Muscle of back (tissue), 13 donors: Measurements from ENCODE around the gene DLEU7. TPM values are rescaled to one million over a fixed set of nuclear protein-coding genes. Genes with fewer than 3 reads are reported as not detected.

Experiments
- DNase-seq, 3 donors: peaks; one replicate each; pipeline versions ENCODE4 v3.0.0 to v3.0.0-alpha.2; 2013
- long read RNA-seq, 9 donors: transcript quantifications; one replicate each; lab custom pipeline, GENCODE V29; 2026
- polyA plus RNA-seq, 10 donors: library from polyadenylated mRNA; unstranded; fragments of 120-200 nt; gene quantifications; one replicate each; pipeline ENCODE4 v1.2.1, GENCODE V29; 2013; ENCODE audit not compliant: insufficient read length in 10 of 10

Gene DLEU7
- polyA plus RNA-seq = under 1 TPM; 0.29 to 0.91 (median 0.43) TPM
- long read RNA-seq, donor 1 = 0 reads
- long read RNA-seq, donor 2 = 0 reads
- long read RNA-seq, donor 3 = 0 reads
- long read RNA-seq, donor 4 = 0 reads
- long read RNA-seq, donor 5, partial matches to known transcripts = 0 of 1 reads
- long read RNA-seq, donor 5, other reads (novel, unspliced or antisense) = 0 of 1 reads
- long read RNA-seq, donor 6, partial matches to known transcripts = 20 of 36 reads
- long read RNA-seq, donor 6, other reads (novel, unspliced or antisense) = 16 of 36 reads
- long read RNA-seq, donor 7 = 0 reads
- long read RNA-seq, donor 8, partial matches to known transcripts = 0 of 1 reads
- long read RNA-seq, donor 8, other reads (novel, unspliced or antisense) = 0 of 1 reads
- long read RNA-seq, donor 9 = 0 reads

DNA sequence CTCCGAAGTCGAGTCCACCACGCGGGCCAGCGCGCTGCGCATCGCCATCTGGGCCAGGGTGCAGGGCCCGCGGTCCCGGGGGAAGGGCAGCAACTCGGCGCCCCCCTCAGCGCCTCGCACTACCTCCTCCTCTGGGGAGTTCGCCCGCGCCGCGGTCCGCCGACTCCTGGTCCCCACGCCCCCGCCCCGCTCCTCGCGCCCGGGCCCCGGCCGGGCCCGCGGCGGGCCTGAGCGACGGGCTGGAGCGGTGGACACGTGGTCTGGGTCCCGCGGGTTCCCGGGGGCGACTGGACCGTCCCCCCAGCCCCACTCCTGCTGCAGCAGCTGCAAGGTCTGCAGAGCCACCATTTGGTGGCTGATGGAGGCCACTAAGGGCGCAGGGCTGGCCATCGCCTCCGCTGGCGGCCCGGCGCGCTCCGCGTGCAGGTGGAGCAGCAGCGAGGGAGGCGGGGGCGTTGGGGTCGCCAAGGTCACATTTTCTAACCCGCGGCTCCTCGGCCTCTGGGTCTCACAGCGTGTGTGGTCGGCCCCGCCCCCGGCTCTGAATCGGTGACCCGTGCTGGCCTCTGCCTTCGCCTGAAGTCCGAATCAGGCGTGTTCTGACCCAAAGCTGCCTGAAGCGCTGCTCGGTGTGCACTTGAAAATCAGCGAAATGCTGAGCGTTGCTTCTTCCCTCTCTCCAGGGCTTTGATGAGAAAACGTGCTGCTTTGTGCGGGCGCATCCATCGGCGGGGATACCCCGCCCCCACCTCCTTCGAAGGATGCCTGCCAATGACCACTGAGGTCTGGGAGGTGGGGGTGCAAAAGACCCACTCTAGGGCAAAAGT, at the start of gene DLEU7:
Gene DLEU7 (minus strand): TSS at position 436 of the 827 bp plus-strand sequence. CDS start 46 bp downstream, at position 390.
- peak in 1 of 3 donors; percentile 61 for DNase-seq

DNA sequence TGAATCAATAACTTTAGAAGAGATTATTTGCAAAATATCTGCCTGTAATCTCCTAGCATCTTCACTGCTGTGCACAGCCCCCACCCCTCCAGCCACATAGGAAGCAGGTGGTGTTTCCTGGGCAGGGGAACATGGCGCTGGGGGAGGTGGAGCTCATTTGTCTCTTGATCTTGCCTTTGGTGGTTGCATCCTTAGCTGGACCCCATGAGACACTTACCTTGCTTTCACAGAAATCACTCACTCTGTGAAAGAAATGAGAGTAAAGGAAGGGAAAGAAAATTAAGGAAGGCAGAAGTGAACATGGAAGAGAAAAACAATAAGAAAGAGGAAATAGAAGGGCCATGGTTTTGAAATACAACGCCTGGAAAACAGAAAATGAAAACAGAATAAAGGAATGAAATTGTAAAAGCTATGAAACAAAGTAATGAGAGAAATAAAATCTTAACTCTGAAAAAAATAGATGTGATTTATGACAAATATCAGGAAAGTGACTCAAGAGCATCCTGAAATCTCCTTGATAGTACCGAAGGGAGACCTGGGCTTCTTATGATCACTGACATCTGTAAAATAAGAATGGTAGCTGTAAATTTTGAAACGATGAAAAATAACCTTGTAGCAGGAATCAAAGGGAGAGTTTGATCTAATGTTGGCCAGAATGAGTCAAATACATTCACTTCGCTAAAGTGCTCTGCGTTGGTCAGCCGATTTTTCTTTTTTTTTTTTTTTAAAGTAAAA, 48.9 kb upstream of the DLEU7 start:
- peak in 1 of 3 donors; percentile 7 for DNase-seq

DNA sequence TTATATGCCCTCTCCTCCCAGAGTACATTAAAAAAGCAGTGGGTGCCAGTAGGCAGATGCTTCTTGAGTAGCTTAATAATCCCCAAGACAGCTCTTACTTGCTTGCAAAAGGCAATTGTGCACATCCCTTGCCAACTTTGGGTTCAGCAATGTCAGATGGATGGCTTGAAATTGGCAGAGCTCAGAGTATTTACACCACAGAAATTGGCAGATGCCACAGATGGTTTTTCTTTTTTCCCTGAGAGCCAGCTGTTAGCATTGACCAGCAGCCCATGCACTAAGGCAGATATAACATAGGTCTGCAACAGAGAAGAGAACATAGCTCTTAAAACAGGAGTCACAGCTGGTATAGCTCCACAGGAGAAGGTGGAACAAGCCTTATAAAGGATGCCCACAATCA, 47.7 kb upstream of the DLEU7 start:
- DNase-seq = no peak

DNA sequence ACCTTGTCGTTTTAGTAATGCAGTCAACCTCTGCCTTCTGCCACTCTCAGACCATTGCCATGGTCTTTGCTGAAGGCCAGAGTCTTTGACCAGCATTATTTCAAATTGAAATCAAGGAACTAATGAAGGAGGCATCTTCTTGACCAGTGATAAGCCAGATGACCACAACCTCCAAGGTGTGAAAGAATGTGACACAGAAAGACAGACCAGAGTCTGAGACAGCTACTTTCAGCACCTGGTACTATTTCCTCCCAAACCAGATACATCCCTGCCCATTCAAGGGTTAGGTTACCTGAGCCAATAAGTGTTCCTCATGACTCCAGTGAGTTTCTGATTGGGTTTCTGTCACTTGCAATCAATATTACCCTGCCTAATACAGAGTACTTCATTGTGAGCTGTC, 45.8 kb upstream of the DLEU7 start:
- no peak for DNase-seq

DNA sequence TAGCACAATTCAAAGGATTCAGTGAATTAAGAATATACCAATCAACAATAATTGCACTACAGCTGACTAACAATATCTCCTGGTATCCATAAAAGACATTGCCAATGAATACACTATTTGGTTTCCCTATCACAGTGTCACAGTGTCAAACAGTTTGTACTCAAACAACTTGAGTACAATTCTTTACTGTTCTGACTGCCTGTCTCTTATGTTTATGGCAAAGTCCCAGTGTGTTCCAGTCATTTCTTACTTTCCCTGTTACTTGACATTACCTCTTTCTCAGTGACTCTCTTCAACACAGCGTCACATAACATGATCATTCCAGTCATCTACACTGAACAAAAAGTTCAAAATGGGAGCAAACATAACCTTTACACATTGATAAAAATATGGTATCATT, 44.9 kb upstream of the DLEU7 start:
- DNase-seq = no peak

DNA sequence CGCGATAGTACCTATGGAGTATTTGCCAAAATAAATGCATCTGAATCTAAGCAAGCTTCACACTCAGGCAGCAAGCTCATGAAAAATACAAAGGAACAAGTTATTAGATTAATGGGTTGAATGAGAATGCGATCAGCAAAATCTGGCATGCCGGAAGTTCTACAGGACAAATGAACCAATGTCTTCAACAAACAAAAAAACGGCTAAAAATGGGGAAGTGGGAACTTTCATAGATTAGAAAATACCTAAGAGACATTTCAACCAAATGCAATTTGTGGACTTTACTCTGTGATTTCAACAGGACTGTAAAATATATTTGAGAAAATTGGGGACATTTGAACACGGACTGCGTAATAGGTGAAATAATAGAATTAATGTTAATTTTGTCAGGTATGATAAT, 43.7 kb upstream of the DLEU7 start:
- DNase-seq = no peak

DNA sequence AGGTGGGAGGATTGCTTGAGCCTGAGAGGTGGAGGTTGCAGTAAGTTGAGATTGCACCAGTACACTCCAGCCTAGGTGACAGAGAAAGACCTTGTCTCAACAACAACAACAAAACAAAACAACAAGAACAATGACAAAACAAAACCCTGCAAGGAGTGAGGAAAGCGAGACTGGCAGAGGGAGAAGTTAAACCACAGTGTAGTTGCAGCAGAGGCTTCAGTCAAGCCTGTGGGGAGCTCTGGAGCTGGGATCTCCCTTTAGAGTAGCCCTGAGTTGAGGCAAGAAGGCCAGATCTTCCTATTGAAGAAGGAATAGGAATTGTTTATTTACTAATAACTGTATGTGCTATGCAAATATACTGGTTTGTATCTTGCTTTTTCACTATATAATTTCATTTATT, 40.8 kb upstream of the DLEU7 start:
- DNase-seq = no peak

DNA sequence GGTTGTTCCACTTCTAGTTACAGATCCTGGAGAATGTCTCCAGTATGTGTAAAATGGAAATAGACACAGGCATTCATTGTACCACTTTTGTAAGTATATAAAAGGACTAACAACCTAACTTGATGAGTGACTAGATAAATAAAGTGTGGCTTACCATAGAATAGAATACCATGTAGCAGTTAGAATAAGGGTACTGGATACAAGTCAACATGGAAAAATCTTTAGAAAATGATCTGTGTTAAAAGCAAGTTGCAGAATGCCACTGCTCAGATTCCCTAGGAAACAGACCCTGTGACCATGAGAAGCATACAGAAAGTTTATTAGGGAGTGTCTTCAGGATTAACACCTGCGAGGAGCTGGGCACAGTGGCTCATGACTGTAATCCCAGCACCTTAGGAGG, 40.2 kb upstream of the DLEU7 start:
- DNase-seq = no peak

DNA sequence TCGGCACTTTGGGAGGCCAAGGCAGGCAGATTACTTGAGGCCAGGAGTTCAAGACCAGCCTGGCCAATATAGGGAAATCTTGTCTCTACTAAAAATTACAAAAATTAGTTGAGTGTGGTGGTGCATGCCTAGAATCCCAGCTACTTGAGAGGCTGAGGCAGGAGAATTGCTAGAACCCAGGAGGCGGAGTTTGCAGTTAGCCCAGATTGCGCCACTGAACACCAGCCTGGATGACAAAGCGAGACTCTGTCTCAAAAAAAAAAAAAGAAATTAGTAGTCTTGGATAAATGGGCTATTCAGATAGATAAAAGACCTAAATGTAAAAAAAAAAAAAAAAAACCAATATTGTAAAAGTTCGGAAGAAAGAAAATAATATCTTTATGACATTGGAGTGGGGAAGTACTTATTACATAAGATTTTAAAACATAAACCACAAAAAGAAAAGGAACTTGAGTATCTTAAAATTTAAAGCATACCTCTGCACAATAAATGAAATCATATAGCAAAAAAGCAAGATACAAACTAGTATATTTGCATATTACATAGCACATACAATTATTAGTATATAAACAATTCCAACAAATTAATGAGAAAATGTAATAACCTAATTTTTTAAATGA, 39.4 kb upstream of the DLEU7 start:
- DNase-seq = no peak

DNA sequence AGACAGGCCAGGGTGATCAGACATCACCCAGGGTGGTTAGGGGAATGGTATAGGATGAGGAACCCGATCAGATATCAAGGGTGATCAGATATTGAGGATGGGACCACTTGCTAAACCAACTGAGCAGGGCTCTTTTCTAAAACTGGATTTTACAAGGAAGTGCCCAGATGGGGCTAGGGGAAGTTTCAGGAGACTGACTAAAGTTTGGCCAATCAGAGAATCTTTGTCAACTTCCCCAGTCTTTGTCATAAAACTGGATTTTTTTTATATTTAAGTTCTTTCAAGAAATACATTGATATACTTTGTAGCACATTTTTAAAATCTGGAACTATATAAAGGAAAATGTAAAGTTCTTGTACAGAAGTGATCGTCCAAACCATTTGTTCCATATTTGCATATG, 30.5 kb upstream of the DLEU7 start:
- no peak for DNase-seq

DNA sequence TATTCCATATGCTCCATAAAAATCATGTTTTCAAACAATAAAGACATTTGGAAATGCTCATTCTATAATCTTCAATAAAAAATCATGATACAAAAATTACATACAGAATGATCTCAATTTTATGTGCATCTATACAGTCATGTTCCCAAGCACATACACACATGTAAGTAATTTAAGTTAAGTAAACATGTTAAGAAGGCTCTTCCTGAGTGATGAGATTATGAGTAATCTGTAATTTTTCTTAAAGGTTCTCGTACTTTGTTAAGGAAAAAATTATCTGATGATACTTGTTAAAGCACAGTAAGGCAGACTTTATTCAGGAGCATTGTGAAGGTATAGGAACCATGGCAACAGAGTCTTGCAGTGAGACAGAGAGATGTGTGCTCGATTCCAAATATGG, 30.0 kb upstream of the DLEU7 start:
- DNase-seq = peak in 1 of 3 donors; percentile 6

DNA sequence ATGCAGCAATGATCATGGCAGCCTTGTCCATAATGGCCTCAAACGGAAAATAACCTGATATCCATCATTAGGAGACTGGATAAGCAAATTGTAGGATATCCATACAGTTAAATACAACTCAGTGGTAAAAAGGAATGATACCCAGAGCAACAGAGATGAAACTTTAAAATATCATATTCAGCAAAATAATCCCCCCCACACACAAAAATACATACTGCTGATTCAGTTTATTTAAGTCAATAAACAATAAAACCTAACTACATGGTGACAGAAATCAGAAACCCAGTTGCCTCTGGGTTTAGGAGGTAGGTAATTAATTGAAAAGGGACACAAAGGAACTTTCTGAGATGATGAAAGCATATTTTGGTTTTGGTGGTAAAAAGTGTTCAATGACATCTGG, 27.9 kb upstream of the DLEU7 start:
- no peak for DNase-seq

DNA sequence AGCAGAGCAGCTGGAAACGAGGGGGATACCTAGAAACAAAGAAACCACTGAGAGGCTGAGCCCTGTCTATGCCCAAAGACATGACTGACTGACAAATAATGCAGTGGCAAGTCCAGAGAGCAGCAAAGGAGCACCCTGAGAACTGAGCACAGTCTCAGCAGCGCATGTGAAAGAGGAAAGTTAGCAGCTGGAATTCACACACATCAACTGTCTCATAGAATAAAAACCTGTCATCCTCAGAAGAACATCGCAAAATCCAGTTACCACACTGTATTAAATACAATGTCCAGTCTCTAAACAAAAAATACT, 24.1 kb upstream of the DLEU7 start:
- DNase-seq = no peak

DNA sequence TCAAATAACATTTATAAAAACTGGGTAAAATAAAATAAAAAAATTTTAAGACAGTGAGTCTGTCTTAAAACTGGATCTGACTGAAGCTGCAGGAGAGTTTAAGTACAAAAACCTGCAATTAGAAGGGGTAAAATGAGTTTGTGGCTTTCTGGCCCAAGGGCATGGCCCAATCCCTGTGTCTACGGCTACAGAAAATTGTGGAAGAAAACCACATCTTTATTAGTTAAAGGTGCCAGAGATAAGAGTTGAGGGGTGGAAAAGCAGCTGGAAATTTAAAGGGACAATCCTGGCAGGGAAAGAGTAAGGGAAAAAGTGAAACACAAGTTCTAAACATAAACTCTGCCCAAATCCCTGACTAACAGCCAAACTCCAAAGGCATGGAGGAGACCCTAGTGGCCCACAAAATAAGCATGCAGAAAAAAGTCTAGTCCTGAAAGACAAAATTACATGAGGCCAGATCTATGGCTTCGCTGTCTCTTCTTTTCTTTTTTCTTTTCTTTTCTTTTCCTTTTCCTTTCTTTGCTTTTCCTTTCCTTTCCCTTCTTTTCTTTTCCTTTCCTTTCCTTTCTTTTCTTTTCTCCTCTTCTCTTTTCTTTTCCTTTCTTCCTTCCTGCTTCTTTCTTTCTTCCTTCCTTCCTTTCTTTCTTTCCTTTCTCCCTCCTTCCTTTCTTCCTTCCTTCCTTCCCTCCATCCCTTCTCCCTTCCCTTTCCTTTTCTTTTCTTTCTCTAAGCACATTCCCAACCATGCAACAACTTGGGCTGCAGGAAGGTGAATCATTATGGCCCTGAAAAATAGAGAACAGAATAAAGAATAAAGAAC, 23.5 kb upstream of the DLEU7 start:
- no peak for DNase-seq

DNA sequence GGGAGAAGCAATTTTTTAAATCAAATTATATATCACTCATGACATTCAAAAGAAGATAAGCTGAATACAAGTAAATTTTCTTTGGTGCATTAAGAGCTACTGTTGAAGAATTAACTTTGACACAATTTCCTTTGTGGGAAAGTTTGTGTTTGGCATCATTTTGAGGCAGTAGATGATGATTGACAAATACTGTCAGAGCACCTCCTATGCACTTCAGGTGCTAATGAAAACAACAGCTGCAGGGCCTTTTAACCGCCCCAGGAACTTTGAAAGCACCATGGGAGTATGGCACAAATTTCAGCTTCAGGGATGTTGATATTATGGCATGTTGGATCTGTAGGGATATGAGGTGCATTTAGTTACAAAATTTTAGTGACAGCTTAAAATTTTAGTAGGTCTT, 21.0 kb upstream of the DLEU7 start:
- no peak for DNase-seq

DNA sequence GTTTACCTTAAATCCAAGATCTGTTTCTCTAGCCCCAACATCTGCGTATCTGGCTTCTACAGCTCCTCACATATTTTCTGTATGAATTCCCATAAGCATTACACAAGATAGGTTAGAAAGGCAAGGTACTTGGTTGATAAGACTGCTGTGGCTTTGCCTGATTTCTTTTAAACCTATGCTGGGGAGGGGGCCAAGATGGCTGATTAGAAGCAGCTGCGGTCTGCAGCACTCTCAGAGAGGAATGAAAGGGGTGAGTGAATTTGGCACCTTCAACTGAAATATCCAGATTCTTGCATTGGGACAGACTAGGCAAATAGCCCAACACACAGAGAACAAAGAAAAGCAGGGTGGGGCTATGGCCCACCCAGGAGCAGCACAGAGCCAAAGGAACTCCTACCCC, 12.2 kb upstream of the DLEU7 start:
- peak in 1 of 3 donors; percentile 40 for DNase-seq

DNA sequence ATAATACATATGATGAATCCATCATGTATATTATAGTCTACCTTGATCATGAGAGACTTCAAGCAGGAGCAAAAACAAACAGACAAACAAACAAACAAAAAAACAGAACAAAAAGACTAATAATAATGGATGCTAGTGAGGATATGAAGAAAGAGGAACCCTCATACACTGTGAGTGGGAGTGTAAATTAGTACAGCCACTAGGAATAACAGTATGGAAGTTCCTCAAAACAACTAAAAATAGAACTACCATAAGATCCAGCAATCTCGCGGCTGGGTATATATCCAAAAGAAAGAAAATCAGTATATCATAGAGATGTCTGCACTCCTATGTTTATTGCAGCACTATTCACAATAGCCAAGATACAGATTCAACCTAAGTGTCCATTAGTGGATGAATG, 7.0 kb upstream of the DLEU7 start:
- DNase-seq = no peak

DNA sequence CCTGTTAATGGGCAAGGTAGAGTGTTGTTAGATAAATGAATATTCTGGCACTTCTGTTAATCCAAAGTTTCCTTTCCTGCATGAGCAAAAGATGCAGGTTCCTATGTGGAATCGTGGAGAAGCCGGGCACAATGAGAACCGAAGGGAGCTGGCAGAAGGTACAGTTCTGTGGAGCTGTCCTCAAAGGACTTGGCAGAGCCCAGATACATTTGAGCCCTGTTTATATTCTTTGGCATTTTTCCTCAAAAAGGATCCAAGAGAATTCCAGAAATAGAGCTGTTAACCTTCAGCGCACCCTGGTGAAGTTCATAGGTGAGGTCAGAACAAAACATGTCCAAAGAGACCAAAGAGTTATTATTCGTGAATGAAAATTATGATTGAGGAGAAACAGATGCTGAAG, 4.0 kb upstream of the DLEU7 start:
- DNase-seq = no peak

DNA sequence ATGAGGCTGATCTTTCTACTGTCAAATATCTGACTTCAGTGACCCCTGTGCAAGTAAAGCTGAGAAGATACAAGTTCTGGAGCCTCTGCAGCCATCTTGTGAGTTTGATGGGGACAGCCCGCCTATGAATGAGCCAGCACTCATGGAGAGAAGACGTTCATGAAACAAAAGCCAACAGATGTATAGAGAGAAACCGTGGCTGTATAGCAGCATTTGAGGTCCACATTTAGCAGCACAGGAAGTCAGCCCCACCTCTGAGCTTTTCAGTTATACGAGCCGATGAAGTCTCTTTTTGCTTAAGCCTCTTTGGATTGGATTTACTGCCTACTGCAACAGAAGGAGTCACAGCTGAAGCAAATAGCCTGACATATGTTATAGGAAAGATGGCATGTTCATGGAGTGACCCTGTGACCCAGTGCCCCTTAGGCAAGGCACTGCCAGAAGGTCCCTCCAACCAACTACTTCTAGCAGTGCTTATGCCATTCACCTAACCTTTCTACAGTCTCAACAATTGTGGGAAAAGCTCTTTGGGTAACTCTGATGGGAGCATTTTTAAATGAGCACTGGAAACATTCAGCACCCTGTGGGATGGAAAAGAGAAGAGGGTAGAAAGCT, 3.5 kb upstream of the DLEU7 start:
- DNase-seq = no peak

DNA sequence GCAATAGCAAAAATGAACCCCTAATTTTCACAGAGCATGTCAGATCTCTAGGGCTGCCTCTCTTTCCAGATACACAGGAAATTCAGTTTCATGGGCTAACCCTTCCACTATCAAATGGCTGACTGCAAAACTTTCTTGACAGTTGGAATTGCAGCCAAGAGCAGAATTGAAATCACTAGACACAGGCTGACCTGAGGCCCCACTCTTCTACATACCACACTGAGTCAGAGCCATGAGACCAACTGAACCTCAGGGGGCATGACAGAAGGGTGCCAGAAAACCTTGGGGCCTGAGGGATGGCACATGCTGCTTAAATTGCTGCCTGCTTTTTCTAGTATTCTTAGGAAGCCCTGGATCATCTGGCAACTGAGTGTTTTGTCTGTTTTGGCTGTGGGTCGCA, 1.7 kb upstream of the DLEU7 start:
- no peak for DNase-seq
